GM21526 (cell line): Measurements from ENCODE around the gene PRRX1.

Experiments used
- ATAC-seq: cut with Tn5 transposase; IDR thresholded peaks from one replicate; pipeline ENCODE4 v1.9.1; 2021; ENCODE audit warnings: moderate library complexity; ENCODE audit not compliant: unreplicated experiment, low FRiP score

The PRRX1 gene

GRCh38 chr1:170711682-170712081 is 47.8 kb downstream of the PRRX1 start:
- ATAC-seq, result no peak

- no peak for ATAC-seq
Observed at GRCh38 chr1:170714163-170714562, 50.2 kb downstream of the PRRX1 start.

GRCh38 chr1:170714938-170715337 is 51.0 kb downstream of the PRRX1 start:
- ATAC-seq, result no peak

GRCh38 chr1:170716835-170717429 is 53.0 kb downstream of the PRRX1 start:
- ATAC-seq, result no peak

DNA sequence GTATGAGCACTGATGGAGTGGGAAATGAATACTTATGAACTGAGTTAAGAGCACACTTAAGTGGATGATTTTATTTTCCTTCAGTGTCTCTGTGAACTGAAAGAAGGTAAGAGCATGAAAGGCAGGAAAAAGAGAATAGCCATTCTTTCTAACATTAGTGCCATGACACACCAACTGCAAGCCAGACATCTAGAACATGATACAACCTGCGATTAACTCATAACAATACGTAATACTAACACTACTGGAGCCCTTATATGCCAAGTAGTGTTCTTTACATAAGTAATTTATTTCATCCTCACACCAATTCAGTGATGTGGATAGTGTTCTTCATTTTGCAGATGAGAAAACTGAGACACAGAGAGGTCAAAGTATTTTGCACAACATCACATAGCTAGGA is 56.7 kb downstream of the PRRX1 start:
- ATAC-seq, result no peak

DNA sequence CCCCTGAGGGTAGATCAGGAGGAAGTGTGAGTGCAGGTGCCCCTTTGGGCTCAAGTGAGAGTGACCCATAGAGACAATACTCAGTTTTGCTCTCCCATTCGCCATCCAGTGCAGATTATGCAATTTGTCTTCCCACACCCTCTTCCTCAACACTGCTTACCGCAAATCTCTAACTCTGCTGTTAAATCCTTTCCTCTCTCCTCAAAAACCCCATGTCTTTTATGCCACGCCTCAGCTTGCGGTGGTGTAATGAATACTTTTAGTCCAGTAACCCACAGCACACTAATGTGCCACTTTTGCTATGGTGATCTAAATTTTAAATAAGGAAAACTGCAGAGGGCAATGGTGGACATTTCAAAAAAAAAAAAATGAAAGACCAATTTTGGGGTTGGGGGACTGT is 57.7 kb downstream of the PRRX1 start:
- no peak for ATAC-seq

GRCh38 chr1:170723518-170723917 is 59.6 kb downstream of the PRRX1 start:
- no peak for ATAC-seq

GRCh38 chr1:170725326-170725725 is 61.4 kb downstream of the PRRX1 start:
- ATAC-seq, result no peak

DNA sequence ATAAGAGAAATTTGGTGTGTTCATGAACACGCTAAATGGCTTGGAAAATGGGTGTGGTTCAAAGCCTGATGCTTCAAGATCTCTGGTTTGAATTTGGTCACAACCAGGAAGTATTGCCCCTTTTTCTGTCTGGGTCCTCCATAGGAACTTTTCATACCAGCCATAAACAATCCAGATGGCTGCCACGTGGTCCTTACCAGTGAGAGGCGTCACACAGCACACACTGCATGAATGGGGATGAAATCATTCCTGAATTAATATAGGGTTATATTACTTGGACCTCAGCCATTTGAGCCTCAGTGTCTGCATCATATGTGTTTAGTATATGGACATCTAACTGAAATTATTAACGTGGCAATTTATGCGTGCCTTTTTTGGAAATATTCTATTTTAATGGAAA is 64.0 kb downstream of the PRRX1 start:
- no peak for ATAC-seq

DNA sequence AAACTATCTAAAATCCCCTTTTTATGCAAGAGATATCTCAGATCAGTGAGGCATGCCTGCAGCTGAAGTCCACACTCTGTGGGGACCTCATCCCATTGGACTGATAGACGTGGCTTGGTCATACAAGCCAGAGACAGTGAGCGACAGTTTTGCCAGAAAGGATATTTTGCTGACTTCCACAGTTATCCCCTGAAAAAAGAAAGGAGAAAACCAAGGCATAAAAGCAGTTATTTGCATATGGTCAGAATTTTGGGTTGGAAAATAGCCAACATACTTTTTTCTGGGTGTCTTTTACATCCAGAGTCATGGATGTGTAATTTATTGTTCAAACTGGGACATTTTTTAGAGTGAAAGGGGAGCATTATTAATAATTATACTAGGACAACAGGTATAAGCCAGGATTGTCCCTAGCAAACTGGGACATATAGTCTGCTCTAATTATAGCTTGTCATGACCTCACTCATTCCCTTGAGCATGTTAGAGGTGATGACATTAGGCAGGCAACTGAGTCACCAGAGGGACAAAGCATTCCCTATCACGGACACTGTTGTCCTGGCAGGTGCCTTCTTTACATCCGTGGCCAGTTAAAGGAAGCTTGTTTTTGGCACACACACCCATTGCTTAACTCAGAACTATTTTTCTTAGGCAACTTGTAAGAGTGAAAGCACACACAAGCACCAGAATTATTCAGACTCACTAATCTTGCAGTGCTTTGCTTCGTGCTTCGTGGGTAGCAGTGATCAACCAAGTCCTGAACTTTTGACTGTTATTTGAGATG is 65.5 kb downstream of the PRRX1 start:
- ATAC-seq, result no peak

GRCh38 chr1:170730014-170730413 is 66.1 kb downstream of the PRRX1 start:
- no peak for ATAC-seq

DNA sequence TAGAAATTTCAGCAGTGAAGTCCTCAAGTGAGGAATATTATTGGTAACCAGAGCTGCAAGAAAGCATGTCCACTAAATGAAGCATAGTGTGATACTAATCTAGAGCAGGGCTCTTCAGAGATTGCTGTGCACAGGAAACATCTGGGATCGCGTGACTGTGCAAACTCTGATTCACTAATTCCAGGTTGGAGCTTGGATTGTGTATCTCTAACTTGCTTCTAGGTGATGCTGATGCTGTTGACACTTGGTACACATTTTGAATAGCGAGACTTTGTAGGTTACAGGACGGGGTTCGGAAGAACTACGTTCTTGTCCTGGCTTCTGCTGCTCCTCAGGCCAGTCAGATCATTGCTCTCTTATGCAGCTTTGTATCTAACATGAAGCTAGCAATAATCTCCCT is 66.5 kb downstream of the PRRX1 start:
- ATAC-seq, result no peak

- ATAC-seq, result no peak
Observed at GRCh38 chr1:170731566-170732251, 67.8 kb downstream of the PRRX1 start.

DNA sequence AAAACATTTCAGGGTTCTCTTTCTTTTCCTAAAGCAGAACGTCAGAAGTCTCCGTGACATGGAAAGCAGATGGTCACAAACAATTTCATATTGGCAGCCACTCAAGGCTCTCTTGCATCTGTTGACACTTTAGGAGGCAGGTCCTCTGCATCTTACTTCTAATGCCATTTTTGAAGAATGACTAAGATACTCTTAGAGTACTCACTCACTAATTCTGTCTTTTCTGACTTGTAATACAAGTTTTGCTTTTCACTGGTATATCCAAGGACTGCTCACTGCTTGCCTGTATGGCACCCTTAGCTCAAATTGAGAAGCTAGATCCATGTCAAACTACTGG is 68.3 kb downstream of the PRRX1 start:
- ATAC-seq, result no peak

GRCh38 chr1:170734412-170735175 is 70.7 kb downstream of the PRRX1 start:
- ATAC-seq, result no peak

DNA sequence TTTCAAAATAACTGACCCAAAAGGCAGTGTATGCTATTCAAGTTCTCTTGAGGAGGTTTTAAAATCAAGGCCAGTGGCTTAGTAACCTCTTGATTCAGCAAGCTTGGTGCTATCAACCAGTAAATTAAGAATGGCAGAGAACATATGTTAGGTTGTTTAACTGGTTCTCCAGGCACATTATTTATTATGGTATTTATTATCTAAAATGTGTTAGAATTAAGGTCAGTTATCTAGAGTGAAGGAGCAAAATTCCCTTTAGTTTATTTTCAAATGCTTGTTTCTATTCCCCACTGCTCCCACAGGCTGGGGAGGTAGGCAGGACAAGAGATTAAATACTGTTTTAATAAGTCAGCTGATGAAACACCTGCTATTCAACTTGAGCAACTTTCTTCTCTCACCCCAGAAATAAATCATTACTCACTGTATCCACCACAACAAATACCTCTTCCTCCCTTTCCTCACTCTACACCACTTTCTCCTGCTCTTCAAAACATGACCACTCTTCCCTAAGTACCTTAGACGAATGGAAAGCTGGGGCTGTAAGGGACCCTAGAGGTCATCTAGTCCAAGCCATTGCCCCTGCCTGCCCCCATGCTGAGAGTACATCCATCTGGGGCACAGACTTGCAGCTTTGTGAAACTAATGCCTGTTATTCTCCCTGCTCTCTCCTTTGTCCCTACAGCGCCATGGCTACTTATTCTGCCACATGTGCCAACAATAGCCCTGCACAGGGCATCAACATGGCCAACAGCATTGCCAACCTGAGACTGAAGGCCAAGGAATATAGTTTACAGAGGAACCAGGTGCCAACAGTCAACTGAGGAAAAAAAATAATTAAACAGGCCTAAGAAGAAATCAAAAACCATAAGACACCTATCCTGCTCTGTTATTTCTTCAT is 71.7 kb downstream of the PRRX1 start:
- ATAC-seq, result no peak

- ATAC-seq, result no peak
Observed at GRCh38 chr1:170739803-170740202, 75.9 kb downstream of the PRRX1 start.

- ATAC-seq, result no peak
Observed at GRCh38 chr1:170741678-170742077, 77.7 kb downstream of the PRRX1 start.

DNA sequence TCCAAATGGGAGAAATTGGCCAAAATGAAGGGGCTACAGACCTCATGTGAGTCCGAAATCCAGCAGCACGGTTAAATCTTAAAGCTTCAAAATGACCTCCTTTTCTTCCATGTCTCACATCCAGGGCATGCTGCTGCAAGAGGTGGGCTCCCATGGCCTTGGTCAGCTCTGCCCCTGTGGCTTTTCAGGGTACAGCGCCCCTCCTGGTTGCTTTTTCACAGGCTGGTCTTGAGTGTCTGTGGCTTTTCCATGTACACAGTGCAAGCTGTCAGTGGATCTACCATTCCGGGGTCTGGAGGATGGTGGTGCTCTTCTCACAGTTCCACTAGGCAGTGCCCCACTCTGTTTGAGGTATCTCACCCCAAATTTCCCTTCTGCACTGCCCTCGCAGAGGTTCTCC is 78.7 kb downstream of the PRRX1 start:
- no peak for ATAC-seq

DNA sequence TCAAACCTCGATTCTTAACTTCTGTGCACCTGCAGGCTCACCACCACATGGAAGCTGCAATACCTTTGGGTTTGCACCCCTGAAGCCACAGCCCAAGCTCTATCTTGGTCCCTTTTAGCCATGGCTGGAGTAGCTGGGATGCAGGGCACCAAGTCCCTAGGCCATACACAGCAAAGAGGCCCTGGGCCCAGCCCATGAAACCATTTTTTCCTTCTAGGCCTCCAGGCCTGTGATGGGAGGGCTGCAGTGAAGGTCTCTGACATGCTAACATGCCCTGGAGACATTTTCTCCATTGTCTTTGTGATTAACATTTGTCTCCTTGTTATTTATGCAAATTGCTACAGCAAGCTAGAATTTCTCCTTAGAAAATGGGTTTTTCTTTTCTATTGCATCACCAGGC is 79.2 kb downstream of the PRRX1 start:
- ATAC-seq, result no peak
